Measurements from ENCODE around the gene HOXC9.

The HOXC9 gene

DNA sequence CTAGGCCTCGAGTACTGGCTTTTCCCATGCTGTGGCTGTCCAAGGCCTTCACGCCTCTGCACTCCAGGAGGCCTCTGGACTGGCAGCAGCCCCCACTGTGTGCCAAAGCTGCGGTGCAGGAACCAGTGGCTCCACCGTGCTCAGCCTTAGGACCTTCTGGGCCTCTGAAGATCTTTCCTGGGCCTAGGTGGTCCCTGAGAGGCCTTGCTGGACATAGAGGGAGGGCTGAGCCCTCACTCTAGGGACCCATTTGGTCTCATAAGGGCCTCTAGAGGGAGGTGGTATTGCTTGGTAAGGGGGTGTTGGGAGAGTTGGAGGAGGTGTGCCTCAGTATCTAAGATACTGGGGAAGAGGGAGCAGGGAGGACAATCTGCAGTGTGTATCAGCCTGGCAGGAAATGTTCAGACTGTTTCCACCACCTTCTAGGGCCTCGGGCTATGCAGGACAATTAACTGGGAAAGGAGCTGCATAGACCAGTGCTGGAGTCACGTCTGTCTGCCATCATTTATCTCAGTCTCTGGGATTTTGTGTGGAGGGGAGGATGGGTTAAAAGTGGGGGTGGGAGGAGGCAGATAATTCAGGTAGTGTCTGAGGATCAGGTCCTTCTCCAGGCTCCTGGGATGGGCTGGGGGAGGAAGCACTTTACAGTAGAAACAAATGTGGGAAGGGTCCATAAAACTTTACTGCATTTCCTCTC lies 35.8 kb downstream of the HOXC9 start:
- DNase-seq (ENCODE audit: low read depth, low spot score) = no peak
- no peak overlapping the region for H3K4me3 ChIP-seq (ENCODE audit: low read depth, low read length)
- in situ Hi-C loops (cut with HindIII; ENCODE audit: low sequenced_read_pairs) = no loop called here
- TF ChIP-seq, protein P1, sequence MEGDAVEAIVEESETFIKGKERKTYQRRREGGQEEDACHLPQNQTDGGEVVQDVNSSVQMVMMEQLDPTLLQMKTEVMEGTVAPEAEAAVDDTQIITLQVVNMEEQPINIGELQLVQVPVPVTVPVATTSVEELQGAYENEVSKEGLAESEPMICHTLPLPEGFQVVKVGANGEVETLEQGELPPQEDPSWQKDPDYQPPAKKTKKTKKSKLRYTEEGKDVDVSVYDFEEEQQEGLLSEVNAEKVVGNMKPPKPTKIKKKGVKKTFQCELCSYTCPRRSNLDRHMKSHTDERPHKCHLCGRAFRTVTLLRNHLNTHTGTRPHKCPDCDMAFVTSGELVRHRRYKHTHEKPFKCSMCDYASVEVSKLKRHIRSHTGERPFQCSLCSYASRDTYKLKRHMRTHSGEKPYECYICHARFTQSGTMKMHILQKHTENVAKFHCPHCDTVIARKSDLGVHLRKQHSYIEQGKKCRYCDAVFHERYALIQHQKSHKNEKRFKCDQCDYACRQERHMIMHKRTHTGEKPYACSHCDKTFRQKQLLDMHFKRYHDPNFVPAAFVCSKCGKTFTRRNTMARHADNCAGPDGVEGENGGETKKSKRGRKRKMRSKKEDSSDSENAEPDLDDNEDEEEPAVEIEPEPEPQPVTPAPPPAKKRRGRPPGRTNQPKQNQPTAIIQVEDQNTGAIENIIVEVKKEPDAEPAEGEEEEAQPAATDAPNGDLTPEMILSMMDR (IDR thresholded peaks at IDR 0.05; ENCODE audit: low read depth, low read length) = no peak

DNA sequence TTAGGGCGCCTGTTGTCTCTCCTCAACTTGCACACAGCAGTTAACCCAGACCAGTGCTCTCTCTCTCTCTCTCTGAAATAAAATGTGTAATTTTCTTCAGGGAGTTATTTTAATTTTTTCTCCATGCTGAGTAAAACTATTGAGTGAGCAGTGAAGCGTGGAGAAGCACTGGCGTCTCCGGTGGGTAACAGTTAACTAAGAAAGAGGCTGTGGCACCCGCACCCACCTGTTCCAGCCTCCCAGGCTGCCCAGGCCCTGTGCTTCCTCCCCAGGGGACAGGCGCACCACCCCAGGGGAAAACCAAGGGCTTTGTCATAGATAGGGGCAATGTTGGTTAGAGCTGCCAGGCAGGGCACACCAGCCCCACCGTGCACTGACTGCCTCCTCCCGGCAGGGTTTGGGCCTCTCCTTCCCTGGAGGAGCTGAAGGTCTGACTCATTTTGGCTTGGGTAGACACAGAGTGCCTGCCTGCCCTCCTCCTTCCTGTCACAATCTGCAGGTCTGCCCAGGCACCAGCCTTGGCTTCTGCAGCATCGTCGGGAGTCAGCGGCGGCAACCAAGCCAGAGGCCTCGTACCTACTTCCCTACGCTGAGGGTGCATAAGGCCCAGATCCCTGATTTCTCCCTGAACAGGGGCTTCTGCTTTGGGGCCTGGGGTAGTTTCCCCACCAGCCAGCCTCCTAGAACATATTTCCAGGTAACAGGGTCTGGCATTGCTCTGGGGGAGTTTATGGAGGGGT lies 36.8 kb downstream of the HOXC9 start:
- DNase-seq (ENCODE audit: low read depth, low spot score) = no peak
- TF ChIP-seq, protein P1 (IDR thresholded peaks at IDR 0.05; ENCODE audit: low read depth, low read length) = peak; percentile 32
- in situ Hi-C loops (cut with HindIII; ENCODE audit: low sequenced_read_pairs) = no loop called here
- no peak overlapping the region for H3K4me3 ChIP-seq (ENCODE audit: low read depth, low read length)

DNA sequence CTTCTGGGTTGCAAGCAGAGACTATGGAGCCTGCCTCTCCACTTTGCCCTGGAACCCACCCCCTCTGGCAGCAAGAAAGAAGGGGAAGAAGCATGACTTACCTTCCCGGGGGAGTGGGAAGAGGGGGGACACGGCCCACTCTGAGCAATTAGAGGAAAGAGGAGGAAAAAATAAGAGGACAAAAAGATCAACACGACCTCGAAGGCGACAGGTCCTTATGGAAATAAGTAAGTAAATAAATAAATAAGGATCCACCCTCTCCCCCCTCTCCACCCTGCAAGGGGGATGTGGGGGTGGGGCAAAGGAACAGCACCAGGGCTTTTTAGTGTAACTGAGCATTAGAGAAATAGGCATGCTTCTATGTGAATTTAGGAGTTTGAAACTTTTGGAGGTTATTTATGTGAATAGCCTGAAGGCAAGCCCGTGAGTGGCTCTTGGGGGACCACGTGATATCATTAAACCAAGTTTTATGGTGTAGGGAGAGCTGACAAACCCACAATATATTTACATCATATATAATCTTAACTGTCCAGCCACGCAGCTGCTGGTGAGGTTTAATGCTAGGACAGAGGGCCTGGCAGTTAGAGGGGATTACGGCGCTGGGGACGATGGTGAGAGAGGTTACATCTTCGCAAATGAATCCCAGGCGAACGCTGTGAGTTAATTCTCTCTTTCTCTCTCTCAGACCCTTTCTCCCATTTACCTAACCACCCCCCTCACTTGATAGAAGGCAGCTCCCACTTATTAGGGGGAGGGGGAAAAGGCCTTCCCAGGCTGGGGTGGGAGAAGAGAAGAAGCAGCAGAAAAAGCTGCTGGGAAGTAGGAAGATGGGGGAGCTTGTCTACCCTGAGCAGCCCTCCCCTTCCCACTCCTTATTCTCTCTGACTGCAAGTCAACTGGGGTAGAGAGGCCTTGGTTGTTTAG lies 37.7 kb downstream of the HOXC9 start:
- TF ChIP-seq, protein P1 (IDR thresholded peaks at IDR 0.05; ENCODE audit: low read depth, low read length) = no peak
- H3K4me3 ChIP-seq (ENCODE audit: low read depth, low read length) = no peak overlapping the region
- in situ Hi-C loops (cut with HindIII; ENCODE audit: low sequenced_read_pairs) = no loop called here
- DNase-seq (ENCODE audit: low read depth, low spot score) = no peak

DNA sequence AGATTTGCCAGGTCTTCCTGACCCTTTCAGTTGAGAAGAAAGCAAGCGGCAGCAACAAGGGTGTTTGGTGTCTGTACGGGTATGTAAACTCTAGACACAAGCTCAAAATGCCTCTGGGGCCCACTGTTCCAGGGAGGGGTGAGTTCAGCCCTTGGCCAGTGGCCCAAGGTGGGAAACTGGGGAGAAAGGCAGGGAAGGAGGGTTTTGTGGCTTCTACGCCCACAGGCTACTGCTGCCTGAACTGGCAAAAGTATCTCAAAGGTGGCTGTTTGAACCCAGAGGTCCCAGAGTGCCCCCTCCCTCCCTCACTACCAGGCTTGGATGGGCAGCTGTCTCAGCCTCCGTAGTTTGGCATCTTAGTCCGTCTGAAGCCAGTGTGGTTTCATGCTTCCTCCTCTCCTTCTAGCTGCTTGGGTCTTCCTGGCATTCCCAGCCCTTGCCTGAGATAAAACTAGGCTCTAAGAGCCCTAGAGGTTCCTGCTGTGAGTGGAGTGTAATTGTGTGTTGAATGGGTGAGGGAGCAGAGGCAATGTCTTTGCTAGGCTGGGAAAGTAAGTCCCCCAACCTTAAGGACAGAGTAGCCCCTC lies 38.4 kb downstream of the HOXC9 start:
- in situ Hi-C loops (cut with HindIII; ENCODE audit: low sequenced_read_pairs) = no loop called here
- no peak for DNase-seq (ENCODE audit: low read depth, low spot score)
- peak overlapping the region; percentile 8 for H3K4me3 ChIP-seq (ENCODE audit: low read depth, low read length)
- TF ChIP-seq, protein P1 (IDR thresholded peaks at IDR 0.05; ENCODE audit: low read depth, low read length) = no peak

DNA sequence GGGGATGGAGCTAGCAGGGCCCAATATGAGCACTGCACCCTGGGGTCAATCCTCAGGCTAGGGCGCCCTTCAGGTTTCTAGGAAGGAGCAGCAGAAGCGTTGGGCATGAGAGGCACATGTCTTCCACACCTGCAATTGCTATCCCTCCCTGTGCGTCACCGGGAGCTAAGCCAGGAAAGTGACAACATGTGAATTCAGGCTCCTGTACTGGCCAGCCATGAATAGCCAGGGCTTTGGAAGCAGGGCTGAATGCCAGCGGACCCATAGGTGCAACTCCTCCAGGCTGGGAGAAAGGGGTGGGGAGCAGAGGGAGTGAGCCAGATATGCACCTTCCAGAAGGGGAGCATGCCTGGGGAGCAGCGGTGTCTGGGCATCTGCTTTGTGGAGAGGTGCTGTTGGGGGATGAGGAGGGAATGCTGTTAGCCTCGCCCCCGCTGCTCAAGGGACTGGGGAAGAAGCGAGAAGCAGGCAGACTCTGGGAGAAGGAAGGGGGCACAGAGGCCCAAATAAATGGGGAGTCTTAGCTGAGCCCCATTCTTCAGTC lies 39.0 kb downstream of the HOXC9 start:
- TF ChIP-seq, protein P1 (IDR thresholded peaks at IDR 0.05; ENCODE audit: low read depth, low read length) = no peak
- in situ Hi-C loops (cut with HindIII; ENCODE audit: low sequenced_read_pairs) = no loop called here
- DNase-seq (ENCODE audit: low read depth, low spot score) = no peak
- peak overlapping the region; percentile 3 for H3K4me3 ChIP-seq (ENCODE audit: low read depth, low read length)
